NCI-H2081 treated with DMSO at 0.1 percent for 48 hours (cell line): Measurements from ENCODE around the gene DPP6.

Source experiments
- DNase-seq: peaks from one replicate; lab custom pipeline; 2025; lab: John Stamatoyannopoulos, UW

DPP6 gene

GRCh38 chr7:154817224-154817896 lies 765.2 kb downstream of the DPP6 start:
- no peak for DNase-seq

- DNase-seq = no peak
Observed at GRCh38 chr7:154827007-154827406, 774.8 kb downstream of the DPP6 start.

DNA sequence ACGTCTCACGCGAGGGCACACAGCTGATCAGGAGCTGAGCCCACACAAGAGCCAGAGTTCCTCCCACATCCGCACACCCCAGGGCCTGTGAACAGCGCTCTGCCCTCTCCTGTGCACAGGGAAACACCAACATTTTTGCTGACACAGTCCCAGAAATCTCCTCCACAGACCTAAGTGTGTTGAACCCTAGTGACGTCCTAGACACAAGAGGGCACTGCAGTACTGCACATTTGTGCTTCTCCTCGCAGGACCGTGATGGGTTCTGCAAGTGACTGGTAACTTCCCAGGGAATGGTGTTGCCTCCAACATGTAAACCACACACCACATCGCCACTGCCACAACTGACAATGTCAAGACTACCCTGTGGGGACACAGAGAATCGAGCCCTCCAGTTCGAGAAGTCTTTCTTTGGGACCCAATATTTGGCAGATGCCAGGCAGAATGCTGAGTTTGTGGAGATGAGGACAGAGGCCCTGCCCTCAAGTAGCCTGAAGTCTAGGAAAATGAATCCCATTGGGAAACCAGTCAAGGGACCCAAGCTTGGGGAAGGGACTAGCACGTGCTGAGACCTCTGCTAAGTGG lies 780.5 kb downstream of the DPP6 start:
- no peak for DNase-seq

- no peak for DNase-seq
Observed at GRCh38 chr7:154836021-154836448, 783.8 kb downstream of the DPP6 start.

GRCh38 chr7:154837087-154837486 lies 784.9 kb downstream of the DPP6 start:
- DNase-seq = no peak

GRCh38 chr7:154837622-154838021 lies 785.4 kb downstream of the DPP6 start:
- no peak for DNase-seq

DNA sequence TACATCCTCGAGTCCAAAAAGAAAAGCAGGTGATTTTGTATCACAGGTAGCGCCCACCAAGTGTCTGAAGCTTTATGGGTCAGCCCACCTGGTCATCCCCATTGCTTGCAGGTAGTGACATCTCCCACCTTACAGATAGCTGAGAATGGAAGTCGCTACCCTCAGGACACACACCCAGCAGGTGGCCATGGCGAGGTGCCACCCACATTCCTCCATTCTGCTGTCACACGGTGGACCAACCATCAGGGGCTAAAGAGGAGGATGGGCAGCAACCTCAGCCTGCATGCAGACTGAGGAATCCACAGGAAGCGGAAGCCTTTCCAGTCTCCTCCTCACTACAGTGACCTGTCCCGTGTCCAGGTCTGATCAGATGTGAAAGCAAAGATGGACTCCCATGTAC lies 787.9 kb downstream of the DPP6 start:
- no peak for DNase-seq

DNA sequence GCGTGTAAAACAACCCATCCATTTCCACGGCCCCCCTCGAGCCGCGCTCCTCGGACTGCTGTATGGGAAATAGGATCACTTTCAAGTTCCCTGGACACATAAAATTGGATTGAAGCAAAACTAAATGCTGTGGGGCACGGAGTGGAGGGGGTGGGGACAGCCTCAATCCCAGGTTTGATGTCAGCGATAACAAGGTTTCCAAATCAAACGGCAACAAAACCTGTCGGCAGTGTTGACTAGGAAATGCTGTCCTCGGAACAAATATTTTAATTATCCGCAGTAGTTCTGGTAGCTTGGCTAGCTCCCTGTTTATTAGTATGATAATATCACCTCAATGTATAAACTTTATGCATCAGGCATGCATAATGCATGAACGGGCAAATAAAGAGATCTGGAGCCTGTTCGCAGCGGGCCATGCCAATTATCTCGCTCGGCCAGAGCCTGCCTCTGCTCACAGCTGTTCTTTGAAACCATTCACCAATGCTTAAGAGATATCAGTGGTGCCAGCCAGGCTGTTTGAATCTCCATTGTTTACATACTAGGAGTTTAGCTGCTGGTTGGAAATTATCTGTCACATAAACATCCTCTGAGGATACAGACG lies 789.6 kb downstream of the DPP6 start:
- DNase-seq = peak; percentile 75

GRCh38 chr7:154842591-154842990 lies 790.4 kb downstream of the DPP6 start:
- DNase-seq = no peak

- no peak for DNase-seq
Observed at GRCh38 chr7:154843670-154844237, 791.6 kb downstream of the DPP6 start.

DNA sequence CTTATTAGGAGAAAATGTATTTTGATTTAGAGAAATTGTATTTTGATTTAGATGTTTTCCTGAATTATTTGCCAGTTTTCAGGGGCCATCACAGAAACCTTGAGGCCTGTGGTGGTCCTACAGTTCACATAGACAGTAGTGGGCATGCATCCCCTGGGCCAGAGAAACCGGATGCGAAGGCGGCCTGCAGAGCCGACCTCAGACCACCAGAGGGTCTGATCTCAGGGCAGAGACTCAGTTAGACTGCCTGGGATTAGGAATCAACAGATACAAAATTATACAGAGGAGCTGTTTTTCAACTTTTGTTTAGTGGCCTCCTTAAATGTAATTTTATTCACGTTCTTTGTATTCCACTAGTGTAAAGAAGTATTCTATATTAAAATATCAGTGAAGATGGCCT lies 792.3 kb downstream of the DPP6 start:
- DNase-seq = no peak

- DNase-seq = no peak
Observed at GRCh38 chr7:154844955-154845354, 792.8 kb downstream of the DPP6 start.

- no peak for DNase-seq
Observed at GRCh38 chr7:154848464-154848863, 796.3 kb downstream of the DPP6 start.

DNA sequence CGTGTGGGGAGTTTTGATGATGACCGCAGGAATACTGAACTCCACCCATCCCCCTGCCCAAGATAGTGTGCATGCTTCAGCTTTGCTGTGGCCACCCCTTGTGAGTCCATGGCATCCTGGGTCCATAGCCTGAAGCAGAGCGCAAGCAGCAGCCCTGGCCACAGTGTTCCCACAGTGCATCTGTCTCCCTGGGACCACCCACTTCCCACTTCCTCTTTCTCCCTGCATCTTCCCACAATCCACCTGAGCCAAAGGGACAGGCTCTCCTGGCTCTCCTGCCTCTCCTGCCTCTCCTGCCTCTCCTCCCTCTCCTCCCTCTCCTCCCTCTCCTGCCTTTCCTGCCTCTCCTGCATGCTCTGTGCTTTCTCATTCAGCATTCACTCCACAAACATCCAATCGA lies 800.0 kb downstream of the DPP6 start:
- DNase-seq = no peak

DNA sequence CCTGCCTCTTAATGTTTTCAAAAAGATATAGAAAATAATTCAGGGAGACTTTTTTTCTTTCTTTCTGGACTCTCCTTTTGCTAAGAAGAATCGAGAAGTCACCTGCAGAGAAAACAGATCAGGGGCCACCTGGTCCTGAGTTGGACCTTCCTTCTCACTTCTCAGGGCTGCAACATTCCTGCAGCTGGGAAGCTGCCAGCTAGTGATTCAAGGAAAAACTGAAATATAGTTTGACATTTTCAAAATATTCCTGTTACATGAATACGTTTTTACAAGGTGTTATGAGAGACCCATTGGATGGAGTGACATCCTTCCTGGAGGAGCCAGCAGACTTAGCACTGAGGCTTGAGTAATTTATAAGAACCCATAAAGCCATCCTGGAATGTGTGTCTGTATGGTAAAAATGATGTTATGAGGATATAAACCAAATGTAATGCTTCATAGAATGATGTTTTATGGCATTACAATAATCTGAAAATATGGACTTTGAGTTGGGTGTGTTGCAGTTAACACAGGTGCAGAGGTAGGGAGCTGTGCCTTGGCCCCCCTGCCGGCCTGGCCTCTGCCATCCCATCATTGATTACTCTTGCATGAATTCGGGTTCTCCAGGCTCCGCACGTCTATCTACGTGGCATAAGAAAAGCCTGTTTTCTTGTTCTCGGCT lies 801.0 kb downstream of the DPP6 start:
- DNase-seq = no peak

GRCh38 chr7:154853727-154854095 lies 801.5 kb downstream of the DPP6 start:
- no peak for DNase-seq

DNA sequence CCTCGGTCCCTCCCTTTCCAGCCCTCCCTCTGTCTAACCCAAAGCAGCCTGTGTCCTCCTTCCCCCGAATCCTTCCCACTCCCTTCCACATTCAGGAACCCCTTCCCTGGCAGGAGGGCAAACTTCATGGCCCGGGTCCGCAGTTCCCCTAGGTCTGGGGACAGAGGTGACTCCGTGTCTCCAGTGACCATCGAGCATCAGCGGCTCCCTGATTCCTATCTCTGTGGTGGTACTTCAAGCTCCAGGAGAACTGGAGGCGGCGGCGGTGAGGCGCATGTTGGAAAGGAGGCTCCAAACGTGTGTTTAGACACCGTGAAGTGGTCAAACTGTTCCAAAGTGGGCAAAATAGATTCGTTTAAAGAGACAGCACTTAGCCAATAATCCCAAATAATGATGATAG lies 802.6 kb downstream of the DPP6 start:
- DNase-seq = no peak

DNA sequence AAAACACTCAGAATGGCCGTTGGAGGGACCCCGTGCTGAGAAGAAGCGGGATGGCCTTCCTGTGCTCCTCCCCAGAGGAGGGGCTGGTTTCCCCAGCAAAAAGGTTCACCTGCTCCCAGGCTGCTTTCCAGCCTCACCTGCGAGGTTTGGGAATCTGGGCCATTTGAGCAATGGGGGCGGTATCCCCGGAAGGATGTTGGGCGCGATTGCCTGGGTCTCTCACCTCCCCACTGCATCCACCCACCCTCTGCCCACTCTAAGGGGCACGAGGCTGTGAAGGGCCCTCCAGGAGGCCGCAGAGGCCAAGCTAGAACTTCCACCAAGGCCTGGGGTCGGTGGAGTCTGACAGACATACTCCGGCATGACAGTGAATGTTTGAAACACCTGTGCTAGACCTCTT lies 803.2 kb downstream of the DPP6 start:
- DNase-seq = no peak

DNA sequence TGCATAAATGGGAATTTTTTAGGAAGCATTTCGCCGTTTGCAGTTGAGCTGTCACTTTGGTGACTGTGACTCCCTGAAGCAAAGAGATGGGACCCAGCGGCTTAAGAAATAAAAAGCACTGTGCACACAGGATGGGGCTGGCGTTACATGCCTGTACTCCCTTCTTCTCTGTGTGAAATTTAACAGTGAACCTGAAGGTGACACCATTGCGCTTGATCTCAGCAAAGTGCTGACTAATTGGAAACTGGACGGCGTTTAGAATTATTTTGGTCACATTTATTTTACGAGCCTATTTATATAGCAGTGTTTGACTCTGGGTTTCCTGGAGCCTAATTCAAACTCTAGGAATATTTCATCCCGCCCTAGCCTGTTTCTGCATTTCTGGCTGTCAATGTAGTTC lies 804.5 kb downstream of the DPP6 start:
- no peak for DNase-seq

GRCh38 chr7:154857240-154857639 lies 805.0 kb downstream of the DPP6 start:
- DNase-seq = no peak

GRCh38 chr7:154857728-154858681 lies 805.8 kb downstream of the DPP6 start:
- DNase-seq = no peak
